ENCODE results near the gene HDAC9.

GRCh38 chr7:18877874-18878273, 382.3 kb downstream of the HDAC9 start:
- no peak for TF ChIP-seq CTCF (conservative IDR thresholded peaks at IDR 0.05 in 1 of 2, IDR thresholded peaks at IDR 0.05 in 1 of 2; ENCODE audit: low read depth in 1 of 2, low read length in 2 of 2)
- no peak for TF ChIP-seq EZH2 (IDR thresholded peaks at IDR 0.05; ENCODE audit: low read length, missing control alignments)

All from fibroblast of lung (primary cell).